GM19099 (cell line): Measurements from ENCODE around the gene FAM20C.

Experiments used
- POLR2A ChIP-seq: IDR thresholded peaks from 3 replicates; pipeline ENCODE4 v1.6.1; 2011; ENCODE audit warnings: low read depth; ENCODE audit not compliant: insufficient read length; ENCODE audit errors: extremely low read depth

The FAM20C gene

DNA sequence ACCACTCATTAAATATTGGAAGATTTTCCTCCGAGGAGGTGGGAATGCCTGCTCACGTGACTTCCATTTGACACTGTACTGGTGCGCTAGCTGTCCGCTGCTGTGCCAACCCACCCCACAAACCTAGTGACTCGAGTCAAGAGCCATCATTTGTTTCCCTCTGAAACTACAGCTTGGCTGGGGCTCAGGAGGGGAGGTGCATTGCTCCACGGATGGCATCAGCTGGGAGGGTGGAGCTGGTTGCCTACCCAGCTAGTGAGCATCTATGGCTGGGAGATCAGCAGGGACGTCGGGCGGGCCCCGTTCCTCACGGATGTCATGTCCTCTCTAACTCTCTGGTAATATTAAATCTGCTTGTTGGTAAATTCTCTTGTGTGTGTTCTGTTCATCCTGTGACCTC, 88.1 kb downstream of the FAM20C start:
- no peak for TF ChIP-seq POLR2A

DNA sequence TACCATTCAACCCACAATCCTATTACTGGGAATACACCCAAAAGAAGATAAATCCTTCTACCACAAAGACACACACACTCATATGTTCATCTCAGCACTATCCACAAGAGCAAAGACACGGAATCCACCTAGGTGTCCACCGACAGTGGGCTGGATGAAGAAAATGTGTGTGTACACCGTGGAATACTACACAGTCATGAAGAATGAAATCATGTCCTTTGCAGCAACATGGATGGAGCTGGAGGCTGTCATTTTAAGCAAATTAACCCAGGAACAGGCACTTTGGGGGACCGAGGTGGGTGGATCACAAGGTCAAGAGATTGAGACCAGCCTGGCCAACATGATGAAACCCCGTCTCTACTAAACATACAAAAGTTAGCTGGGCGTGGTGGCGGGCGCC, 89.3 kb downstream of the FAM20C start:
- TF ChIP-seq POLR2A: no peak

DNA sequence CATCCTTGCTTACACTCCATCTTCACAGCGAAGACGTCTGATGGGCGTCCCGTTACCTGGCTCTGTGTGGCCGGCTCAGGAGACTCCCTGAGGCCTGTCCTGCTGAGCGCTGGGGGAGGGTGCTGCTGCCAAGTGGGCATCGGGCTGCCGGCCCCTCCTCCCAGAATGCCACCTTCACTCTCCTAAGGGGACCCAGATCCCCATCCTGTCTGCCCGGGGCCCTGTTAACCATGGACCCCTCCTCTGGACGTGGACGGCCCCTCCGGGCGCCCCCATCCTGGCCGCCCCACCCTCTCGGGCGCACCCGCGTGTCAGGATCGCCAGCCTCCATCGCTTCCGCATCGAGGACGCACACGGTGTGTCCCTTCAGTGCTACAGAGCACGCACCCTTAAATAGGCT, 90.2 kb downstream of the FAM20C start:
- TF ChIP-seq POLR2A: no peak

DNA sequence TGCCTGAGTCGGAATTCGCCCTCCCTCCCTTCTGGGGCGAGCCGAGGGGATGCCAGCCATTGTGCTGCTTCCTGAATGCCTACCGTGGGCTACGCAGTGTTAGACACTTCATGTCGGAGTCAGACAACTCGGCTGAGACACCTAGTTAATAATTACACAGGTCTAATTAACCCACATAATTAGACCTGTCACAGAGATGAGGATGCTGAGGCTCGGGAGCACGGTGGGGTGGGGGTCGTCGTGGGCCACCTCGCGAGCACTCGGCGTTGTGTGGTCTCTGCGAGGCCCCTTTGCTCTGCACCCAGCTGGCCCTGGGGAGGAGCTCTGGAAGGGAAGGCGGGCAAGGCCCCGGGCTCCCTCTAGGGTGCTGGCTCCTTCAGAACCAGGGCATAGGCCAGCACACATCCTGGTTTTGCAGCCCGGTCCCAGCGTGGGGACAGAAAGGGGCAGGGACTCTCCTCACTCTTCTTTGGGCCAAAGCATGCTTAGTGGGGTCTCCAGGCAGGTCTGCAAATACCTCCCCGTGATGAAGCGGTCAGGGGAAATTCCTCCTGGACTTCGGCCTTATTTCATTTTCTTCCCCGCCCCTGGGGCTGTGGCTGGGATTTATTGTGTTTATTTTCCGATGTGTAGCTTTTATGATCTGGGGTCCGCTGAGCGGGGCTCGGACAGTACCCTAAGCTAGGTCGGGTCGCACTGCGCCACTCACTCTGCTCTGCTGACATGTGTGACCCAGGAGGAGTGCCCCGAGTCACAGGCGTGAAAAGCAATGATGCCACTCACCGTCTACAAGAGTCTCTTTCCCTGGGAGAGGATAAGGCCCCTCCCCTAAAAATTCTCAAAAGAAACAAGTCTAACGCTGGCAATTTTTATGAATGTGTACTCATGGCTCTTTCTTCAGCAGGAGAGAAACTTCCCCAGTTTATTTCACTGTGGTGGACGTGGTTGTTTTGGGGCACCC, 92.7 kb downstream of the FAM20C start:
- no peak for TF ChIP-seq POLR2A

DNA sequence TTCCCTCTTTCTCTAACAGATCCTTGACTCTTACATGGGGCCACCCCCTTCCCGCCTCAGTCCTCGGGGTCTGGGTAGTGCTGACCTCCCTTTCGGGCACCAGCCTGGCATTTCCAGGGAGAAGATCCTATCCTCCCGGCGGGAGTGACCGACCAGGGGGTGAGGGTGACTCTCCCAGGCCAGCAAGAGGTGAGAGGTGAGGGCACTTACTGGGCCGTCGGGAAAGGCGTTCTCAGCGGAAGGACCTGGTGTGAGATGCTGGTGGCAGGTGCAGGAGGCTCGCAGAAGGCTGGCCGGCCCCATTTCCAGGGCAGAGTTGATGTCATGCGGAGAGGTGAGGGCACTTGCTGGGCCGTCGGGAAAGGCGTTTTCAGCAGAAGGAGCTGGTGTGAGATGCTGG, 93.4 kb downstream of the FAM20C start:
- no peak for TF ChIP-seq POLR2A

DNA sequence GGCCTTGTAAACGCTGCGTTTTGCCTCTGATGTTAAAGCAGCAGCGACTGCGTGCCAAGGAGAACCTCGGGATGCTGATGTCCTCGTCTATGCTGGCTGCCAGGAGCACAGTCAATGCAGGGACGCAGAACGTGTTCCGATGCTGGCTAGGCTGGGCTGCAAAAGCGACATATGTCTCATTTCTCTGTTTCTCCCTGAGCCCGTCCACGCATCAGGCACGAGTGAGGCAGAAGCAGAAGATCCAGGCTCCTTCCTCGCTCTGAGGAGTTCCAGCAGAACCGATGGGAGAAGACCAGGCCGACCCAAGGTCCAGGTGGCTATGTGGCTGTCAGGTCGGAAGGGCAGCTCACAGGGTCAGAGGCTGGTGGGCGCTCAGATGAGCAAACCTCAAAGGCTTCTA, 93.9 kb downstream of the FAM20C start:
- TF ChIP-seq POLR2A: no peak

DNA sequence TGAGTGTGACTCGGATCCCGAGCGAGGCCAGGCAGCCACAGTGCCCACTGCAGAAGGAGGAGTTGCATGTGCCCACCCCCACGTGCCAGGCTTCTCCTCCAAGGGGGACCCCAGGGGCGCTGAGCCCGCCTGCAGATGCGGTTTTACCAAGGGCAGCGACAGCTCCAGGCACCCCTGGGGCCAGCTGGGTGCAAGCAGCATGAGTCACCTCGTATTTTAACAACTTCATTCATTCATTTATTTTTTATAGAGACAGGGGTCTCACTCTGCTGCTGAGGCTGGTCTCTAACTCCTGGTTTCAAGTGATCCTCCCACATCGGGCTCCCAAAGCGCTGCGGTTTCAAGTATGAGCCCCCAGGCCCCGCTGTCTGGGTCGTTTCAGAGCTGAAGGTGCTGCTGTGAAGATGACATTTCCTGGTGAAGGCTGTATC, 96.3 kb downstream of the FAM20C start:
- TF ChIP-seq POLR2A: no peak

DNA sequence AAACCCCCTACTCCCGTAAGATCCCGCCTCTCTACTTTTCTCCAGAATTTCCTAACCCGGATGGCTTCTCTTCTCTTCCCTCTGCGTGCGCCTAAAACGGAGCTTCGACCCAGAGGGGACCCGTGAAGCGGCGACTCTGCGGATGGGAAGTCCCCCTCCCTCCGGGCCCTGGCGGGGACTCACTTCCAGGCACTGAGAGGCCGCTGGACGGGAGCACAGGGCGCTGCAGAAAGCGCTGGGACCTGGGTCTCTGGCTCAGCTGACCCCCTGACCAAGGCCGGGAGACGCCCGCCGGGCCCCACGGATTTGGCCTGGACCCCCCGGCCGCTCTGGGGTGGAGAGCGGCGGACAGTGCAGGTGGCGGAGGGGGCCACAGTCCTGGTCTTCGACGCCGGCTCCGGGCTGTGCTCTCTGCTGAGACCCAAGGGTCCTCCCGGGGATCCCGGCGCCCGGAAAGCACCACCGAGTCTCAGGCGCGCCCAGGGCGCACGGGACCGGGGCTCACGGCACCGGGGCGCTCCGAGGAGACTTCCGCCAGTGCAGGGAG, 96.9 kb downstream of the FAM20C start:
- no peak for TF ChIP-seq POLR2A

DNA sequence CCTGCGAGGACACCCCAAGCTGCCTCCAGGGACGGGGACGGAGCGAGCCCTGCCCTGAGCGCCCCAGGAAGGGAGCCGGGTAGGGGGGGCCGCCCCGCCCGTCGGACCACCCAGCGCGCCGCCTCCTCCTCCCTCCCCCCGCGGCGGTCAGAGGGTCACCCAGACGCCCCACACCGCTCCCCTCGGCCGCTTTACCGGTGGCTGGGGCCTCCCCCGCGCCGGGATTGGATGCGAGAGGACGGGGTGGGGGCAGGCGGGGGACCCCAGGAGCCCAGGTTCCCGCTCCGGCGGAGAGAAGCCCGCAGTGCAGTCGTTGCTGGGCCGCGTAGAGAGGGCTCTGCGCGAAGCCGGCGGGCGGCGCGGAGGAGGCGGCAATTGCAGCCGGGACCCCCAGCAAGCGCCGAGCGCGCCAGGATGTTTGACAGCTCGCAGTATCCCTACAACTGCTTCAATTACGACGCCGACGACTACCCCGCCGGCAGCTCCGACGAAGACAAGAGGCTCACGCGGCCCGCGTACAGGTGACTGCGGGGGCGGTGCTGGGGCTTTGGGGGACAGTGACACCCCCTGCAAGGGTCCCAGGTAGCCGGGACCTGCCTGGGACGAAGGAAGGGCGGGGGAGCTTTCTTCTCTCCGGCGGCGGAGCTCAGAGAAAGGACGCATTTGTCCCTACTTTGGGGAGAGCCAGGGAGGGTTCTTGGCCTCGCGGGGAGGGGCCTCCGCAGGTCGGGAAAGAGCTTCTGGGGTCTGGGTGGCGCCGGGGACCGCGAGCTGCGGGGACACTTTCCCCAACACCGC, 97.6 kb downstream of the FAM20C start, which contains the start of gene FOXL3:
FOXL3 (plus strand) TSS at position 415 of the 798 bp plus-strand sequence; CDS start at position 415, 0 bp downstream.
- no peak for TF ChIP-seq POLR2A

DNA sequence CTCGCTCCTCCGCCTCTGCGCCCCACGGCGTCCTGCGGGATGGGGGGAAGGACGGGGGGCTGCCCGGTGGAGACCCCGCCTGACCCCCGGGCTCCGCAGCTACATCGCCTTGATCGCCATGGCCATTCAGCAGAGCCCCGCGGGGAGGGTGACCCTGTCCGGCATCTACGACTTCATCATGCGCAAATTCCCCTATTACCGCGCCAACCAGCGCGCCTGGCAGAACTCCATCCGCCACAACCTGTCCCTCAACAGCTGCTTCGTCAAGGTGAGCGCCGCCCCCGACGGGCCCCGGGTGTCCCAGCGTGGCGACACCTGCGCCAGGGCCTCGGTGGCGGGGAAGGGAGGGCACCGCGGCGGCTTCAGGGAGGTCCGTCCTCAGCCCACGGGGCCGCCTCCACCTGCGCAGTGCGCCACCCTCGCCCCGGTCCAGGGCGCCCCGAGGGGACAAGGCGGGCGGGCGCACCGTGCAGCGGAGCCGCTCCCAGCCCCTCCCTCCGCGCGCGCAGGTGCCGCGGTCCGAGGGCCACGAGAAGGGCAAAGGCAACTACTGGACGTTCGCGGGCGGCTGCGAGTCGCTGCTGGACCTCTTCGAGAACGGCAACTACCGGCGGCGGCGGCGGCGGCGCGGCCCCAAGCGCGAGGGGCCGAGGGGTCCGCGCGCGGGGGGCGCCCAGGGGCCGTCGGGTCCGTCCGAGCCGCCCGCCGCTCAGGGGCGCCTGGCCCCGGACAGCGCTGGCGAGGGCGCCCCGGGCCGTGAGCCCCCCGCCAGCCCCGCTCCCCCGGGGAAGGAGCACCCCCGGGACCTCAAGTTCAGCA, 98.4 kb downstream of the FAM20C start:
- TF ChIP-seq POLR2A: no peak

DNA sequence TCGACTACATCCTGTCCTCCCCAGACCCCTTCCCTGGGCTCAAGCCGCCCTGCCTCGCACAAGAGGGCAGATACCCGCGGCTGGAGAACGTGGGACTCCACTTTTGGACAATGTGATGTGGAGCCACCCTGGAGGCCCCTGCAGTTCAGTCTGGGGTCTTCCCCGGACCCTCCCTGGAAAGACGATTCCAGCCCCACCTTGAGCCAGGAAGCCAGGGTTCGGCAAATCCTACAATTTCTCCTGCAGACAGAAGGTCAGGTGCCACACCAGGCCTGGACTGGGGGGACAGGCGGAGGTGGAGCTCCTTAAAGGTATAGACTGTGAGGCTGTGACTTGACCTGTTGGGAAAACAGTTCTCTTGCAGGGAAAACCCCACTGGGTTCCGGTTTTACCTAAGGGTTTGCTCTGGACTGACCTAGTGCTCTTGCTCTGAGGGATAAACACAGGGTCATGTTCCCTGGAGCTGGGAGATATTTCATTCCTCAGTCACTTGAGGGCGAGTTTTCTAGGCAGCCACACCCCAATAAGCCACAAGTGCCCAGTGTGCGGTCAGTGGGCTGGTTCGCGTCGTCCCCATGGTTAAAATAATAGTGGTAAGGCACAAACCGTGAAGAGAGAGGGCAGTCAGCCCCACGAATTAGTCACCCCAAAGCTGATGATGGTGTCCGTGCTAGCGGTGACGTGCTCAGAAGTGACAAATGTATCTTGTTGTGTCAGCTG, 99.2 kb downstream of the FAM20C start:
- TF ChIP-seq POLR2A: no peak

DNA sequence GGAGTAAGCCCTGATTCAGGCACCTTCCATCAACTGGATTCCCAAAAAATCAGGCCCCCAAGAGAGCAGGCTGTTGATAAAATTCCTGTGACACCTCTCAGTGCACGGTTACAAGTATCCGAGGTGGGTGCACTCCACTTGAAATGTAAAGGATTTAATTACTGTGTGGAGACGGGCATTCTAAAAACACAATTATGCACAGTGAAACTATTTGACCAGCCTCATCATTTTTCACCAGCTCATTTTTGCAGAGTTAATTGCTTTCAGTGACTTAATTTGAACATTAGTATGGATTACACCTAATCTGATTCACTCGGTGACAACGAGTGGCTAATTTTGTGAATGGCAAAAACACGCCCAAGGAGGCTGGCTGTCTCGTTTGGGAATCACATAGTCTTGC, 99.9 kb downstream of the FAM20C start:
- TF ChIP-seq POLR2A: no peak

DNA sequence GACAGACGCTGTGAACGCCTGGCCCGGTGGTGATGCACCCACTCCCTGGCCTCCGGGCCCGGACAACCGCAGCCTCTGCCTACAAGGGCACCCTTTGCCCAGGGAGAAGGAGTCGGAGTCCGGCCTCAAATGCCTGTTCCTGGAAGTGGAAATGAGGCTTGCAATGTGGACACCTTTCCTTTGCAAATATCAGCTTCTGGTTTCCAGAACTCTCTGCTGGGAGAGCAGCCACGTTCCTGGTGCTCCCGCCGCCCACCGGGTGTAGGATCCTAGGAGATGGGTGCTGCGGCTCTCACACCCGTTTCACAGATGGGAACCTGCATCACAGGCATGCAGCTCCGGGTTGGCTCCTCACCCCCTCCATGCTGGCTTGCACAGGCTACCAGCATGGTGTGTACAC, 100.5 kb downstream of the FAM20C start:
- no peak for TF ChIP-seq POLR2A
